ENCODE measurements around the gene EVI5. TPM values are rescaled to one million over a fixed set of nuclear protein-coding genes. Genes with fewer than 3 reads are reported as not detected.
A peak's percentile ranks its signal among the peaks of the same experiment; 100 is the strongest.

The EVI5 gene
- polyA plus RNA-seq, 3 donors: 7.6 to 19.4 (median 14.3) TPM

GRCh38 chr1:92623187-92623778, 161.6 kb downstream of the EVI5 start:
- no peak overlapping the region for H3K4me3 ChIP-seq (replicated peaks in 1 of 3; ENCODE audit: low read depth in 2 of 3, low read length in 3 of 3)
- H3K4me2 ChIP-seq (replicated peaks; ENCODE audit: extremely low read depth, low read length, poor library complexity, severe bottlenecking): no peak overlapping the region
- no peak overlapping the region for H2AFZ ChIP-seq (ENCODE audit: insufficient read depth, low read depth, low read length, poor library complexity, severe bottlenecking)
- peaks cover 23 to 59% of the 10 kb centered on the region in 2 donors for H3K36me3 ChIP-seq (replicated peaks in 1 of 2; ENCODE audit: control insufficient read depth in 1 of 2, insufficient read depth in 2 of 2, low read length in 2 of 2)
- H3K27me3 Mint-ChIP-seq (ENCODE audit: low read depth in 3 of 3): no peaks in the 10 kb centered on the region
- peaks cover 0 to 4% (median 0%) of the 10 kb centered on the region in 7 donors for H3K9me3 Mint-ChIP-seq
- no peaks in the 10 kb centered on the region for H4K20me1 ChIP-seq (ENCODE audit: insufficient read depth, low read length)
- no peaks in the 10 kb centered on the region for H3K4me1 Mint-ChIP-seq
- no peak overlapping the region for H3K27ac ChIP-seq (ENCODE audit: low read depth in 1 of 2, low read length in 2 of 2)
- no peaks in the 10 kb centered on the region for H3K4me1 ChIP-seq (ENCODE audit: control insufficient read depth in 1 of 2, insufficient read depth in 2 of 2, low read length in 2 of 2)
- no peak overlapping the region for H3K9ac ChIP-seq (ENCODE audit: insufficient read depth, low read length, poor library complexity, severe bottlenecking)
- H3K27me3 ChIP-seq (ENCODE audit: control insufficient read depth in 2 of 2, insufficient read depth in 2 of 2, low read length in 2 of 2): no peaks in the 10 kb centered on the region
- TF ChIP-seq CTCF (IDR thresholded peaks at IDR 0.05): peak; percentile 56
- no peak for DNase-seq
- H3K9me3 ChIP-seq (replicated peaks in 1 of 2; ENCODE audit: control insufficient read depth in 1 of 2, insufficient read depth in 1 of 2, low read length in 2 of 2): no peaks in the 10 kb centered on the region
- H3K36me3 Mint-ChIP-seq: peaks cover 46 to 63% of the 10 kb centered on the region in 2 donors
- 100% methylated on average over 2 of the region's 3 CpGs for WGBS (ENCODE audit: insufficient coverage)
- no peak overlapping the region for H3K4me3 Mint-ChIP-seq
- H3K79me2 ChIP-seq (ENCODE audit: insufficient read depth, low read length): no peaks in the 10 kb centered on the region
- no peak overlapping the region for H3K27ac Mint-ChIP-seq
- intact Hi-C loops (cut with micrococcal nuclease): no loop called here

GRCh38 chr1:92619466-92620189, 165.3 kb downstream of the EVI5 start:
- Histone ChIP-seq H3K4me3 (replicated peaks in 1 of 3; ENCODE audit: low read depth in 2 of 3, low read length in 3 of 3) (no peak overlapping the region), H3K4me1 (ENCODE audit: control insufficient read depth in 1 of 2, insufficient read depth in 2 of 2, low read length in 2 of 2) (no peaks in the 10 kb centered on the region), H2AFZ (ENCODE audit: insufficient read depth, low read depth, low read length, poor library complexity, severe bottlenecking) (no peak overlapping the region), H3K4me2 (replicated peaks; ENCODE audit: extremely low read depth, low read length, poor library complexity, severe bottlenecking) (no peak overlapping the region), H3K27ac (ENCODE audit: low read depth in 1 of 2, low read length in 2 of 2) (no peak overlapping the region), H3K79me2 (ENCODE audit: insufficient read depth, low read length) (no peaks in the 10 kb centered on the region), H3K36me3 (replicated peaks in 1 of 2; ENCODE audit: control insufficient read depth in 1 of 2, insufficient read depth in 2 of 2, low read length in 2 of 2) (peaks cover 35 to 84% of the 10 kb centered on the region in 2 donors), H3K9ac (ENCODE audit: insufficient read depth, low read length, poor library complexity, severe bottlenecking) (no peak overlapping the region), H4K20me1 (ENCODE audit: insufficient read depth, low read length) (no peaks in the 10 kb centered on the region), H3K27me3 (ENCODE audit: control insufficient read depth in 2 of 2, insufficient read depth in 2 of 2, low read length in 2 of 2) (no peaks in the 10 kb centered on the region), H3K9me3 (replicated peaks in 1 of 2; ENCODE audit: control insufficient read depth in 1 of 2, insufficient read depth in 1 of 2, low read length in 2 of 2) (no peaks in the 10 kb centered on the region)
- DNase-seq: no peak
- no peaks in the 10 kb centered on the region for H3K4me1 Mint-ChIP-seq
- intact Hi-C loops (cut with micrococcal nuclease): no loop called here
- H3K36me3 Mint-ChIP-seq: peaks cover 69 to 82% of the 10 kb centered on the region in 2 donors
- no peak overlapping the region for H3K4me3 Mint-ChIP-seq
- no peaks in the 10 kb centered on the region for H3K27me3 Mint-ChIP-seq (ENCODE audit: low read depth in 3 of 3)
- 100% methylated on average over 2 of the region's 13 CpGs for WGBS (ENCODE audit: insufficient coverage)
- H3K9me3 Mint-ChIP-seq: peaks cover 0 to 9% (median 0%) of the 10 kb centered on the region in 7 donors
- peak overlapping the region in 1 of 7 donors; percentile 25 for H3K27ac Mint-ChIP-seq
- TF ChIP-seq CTCF (IDR thresholded peaks at IDR 0.05): no peak
